Activated CD8-positive, alpha-beta memory T cell treated with anti-CD3 and anti-CD28 coated beads for 4 hours (primary cell): ENCODE measurements around the gene SARNP.
"Not testable (repeated sequence)": the region's sequence is repeated elsewhere in the genome, so short reads cannot be mapped to it uniquely, and the experiment has no call there.

Experiments used
- DNase-seq, 2 donors: peaks; one replicate each; pipeline ENCODE4 v3.0.0-alpha.2; 2020; ENCODE audit warnings: low read depth in 2 of 2

The SARNP gene

GRCh38 chr12:55817345-55818139 is at the start of gene SARNP, which contains the start of gene ORMDL2:
SARNP (minus strand) TSS chr12:55817724; CDS start chr12:55817701, 23 bp downstream.
ORMDL2 (plus strand) TSS chr12:55818041; CDS start chr12:55819000, 959 bp downstream.
- peak; percentile 90 to 96 for DNase-seq

- not testable (repeated sequence) for DNase-seq
Measured at GRCh38 chr12:55866454-55867004, 49.0 kb upstream of the SARNP start.

GRCh38 chr12:55865327-55865726 is 47.8 kb upstream of the SARNP start:
- DNase-seq = no peak

GRCh38 chr12:55862931-55863330 is 45.4 kb upstream of the SARNP start:
- DNase-seq = not testable (repeated sequence)

- DNase-seq = no peak
Measured at GRCh38 chr12:55862286-55862685, 44.8 kb upstream of the SARNP start.

- DNase-seq = no peak
Measured at GRCh38 chr12:55861871-55862270, 44.3 kb upstream of the SARNP start.

GRCh38 chr12:55861396-55861795 is 43.9 kb upstream of the SARNP start:
- DNase-seq = no peak

- DNase-seq = no peak
Measured at GRCh38 chr12:55852740-55853139, 35.2 kb upstream of the SARNP start.

GRCh38 chr12:55850893-55851292 is 33.4 kb upstream of the SARNP start:
- no peak for DNase-seq

- no peak for DNase-seq
Measured at GRCh38 chr12:55850401-55850800, 32.9 kb upstream of the SARNP start.

GRCh38 chr12:55849616-55850343 is 32.3 kb upstream of the SARNP start:
- DNase-seq = no peak

- no peak for DNase-seq
Measured at GRCh38 chr12:55847603-55848291, 30.2 kb upstream of the SARNP start.

GRCh38 chr12:55847033-55847432 is 29.5 kb upstream of the SARNP start:
- no peak for DNase-seq

GRCh38 chr12:55845785-55846496 is 28.4 kb upstream of the SARNP start:
- DNase-seq = no peak

GRCh38 chr12:55845361-55845760 is 27.8 kb upstream of the SARNP start:
- no peak for DNase-seq

- DNase-seq = no peak
Measured at GRCh38 chr12:55844961-55845360, 27.4 kb upstream of the SARNP start.

- no peak for DNase-seq
Measured at GRCh38 chr12:55843431-55843830, 25.9 kb upstream of the SARNP start.

GRCh38 chr12:55842681-55843429 is 25.3 kb upstream of the SARNP start, which contains the start of gene MMP19:
MMP19 (minus strand) TSS chr12:55842936; CDS start chr12:55842830, 106 bp downstream.
- DNase-seq = no peak

GRCh38 chr12:55840581-55841351 is 23.2 kb upstream of the SARNP start:
- DNase-seq = no peak
